ENCODE data around the gene ZNF334. TPM values are rescaled to one million over a fixed set of nuclear protein-coding genes. Genes with fewer than 3 reads are reported as not detected.

The ZNF334 gene
- total RNA-seq, 3 donors from 2014 or later: 0.96 to 18.7 (median 8.2) TPM

GRCh38 chr20:46541229-46541935, 28.0 kb upstream of the ZNF334 start:
- H3K27ac ChIP-seq: no peak overlapping the region
- peaks cover 0 to 44% of the 10 kb centered on the region in 2 donors for H3K27me3 ChIP-seq
- no peak for DNase-seq (ENCODE audit: low spot score in 2 of 2)
- no peak overlapping the region for H3K4me3 ChIP-seq
- intact Hi-C loops (cut with DNase I; ENCODE audit: low total_unique reads): no loop called here
- H3K36me3 ChIP-seq: no peaks in the 10 kb centered on the region
- TF ChIP-seq POLR2A (IDR thresholded peaks at IDR 0.05): no peak
- no peak for TF ChIP-seq POLR2AphosphoS5 (IDR thresholded peaks at IDR 0.05)
- TF ChIP-seq CTCF (IDR thresholded peaks at IDR 0.05): no peak
- no peaks in the 10 kb centered on the region for H3K9me3 ChIP-seq
- no peaks in the 10 kb centered on the region for H3K4me1 ChIP-seq

GRCh38 chr20:46539113-46539512, 25.8 kb upstream of the ZNF334 start:
- no peak for DNase-seq (ENCODE audit: low spot score in 2 of 2)
- Histone ChIP-seq H3K36me3 (no peaks in the 10 kb centered on the region), H3K4me1 (no peaks in the 10 kb centered on the region), H3K27me3 (peaks cover 0 to 36% of the 10 kb centered on the region in 2 donors), H3K4me3 (no peak overlapping the region), H3K9me3 (no peaks in the 10 kb centered on the region), H3K27ac (no peak overlapping the region)
- intact Hi-C loops (cut with DNase I; ENCODE audit: low total_unique reads): no loop called here
- TF ChIP-seq CTCF (IDR thresholded peaks at IDR 0.05) (no peak), POLR2A (IDR thresholded peaks at IDR 0.05) (no peak), POLR2AphosphoS5 (IDR thresholded peaks at IDR 0.05) (no peak)

GRCh38 chr20:46530640-46531039, 17.3 kb upstream of the ZNF334 start:
- Histone ChIP-seq H3K4me3 (no peak overlapping the region), H3K36me3 (no peaks in the 10 kb centered on the region), H3K27me3 (peaks cover 0 to 5% of the 10 kb centered on the region in 2 donors), H3K27ac (no peak overlapping the region), H3K9me3 (no peaks in the 10 kb centered on the region), H3K4me1 (no peaks in the 10 kb centered on the region)
- intact Hi-C loops (cut with DNase I; ENCODE audit: low total_unique reads): no loop called here
- TF ChIP-seq POLR2AphosphoS5 (IDR thresholded peaks at IDR 0.05) (no peak), POLR2A (IDR thresholded peaks at IDR 0.05) (no peak), CTCF (IDR thresholded peaks at IDR 0.05) (no peak)
- no peak for DNase-seq (ENCODE audit: low spot score in 2 of 2)

- TF ChIP-seq POLR2A (IDR thresholded peaks at IDR 0.05) (no peak), CTCF (IDR thresholded peaks at IDR 0.05) (no peak), POLR2AphosphoS5 (IDR thresholded peaks at IDR 0.05) (no peak)
- H3K9me3 ChIP-seq: peaks cover 0 to 3% of the 10 kb centered on the region in 2 donors
- H3K27ac ChIP-seq: no peak overlapping the region
- no peak overlapping the region for H3K4me3 ChIP-seq
- intact Hi-C loops (cut with DNase I; ENCODE audit: low total_unique reads): no loop called here
- no peak for DNase-seq (ENCODE audit: low spot score in 2 of 2)
- H3K27me3 ChIP-seq: no peaks in the 10 kb centered on the region
- no peaks in the 10 kb centered on the region for H3K36me3 ChIP-seq
- H3K4me1 ChIP-seq: no peaks in the 10 kb centered on the region
Measured at GRCh38 chr20:46523696-46524328, 10.5 kb upstream of the ZNF334 start.

GRCh38 chr20:46523108-46523507, 9.7 kb upstream of the ZNF334 start:
- TF ChIP-seq POLR2AphosphoS5 (IDR thresholded peaks at IDR 0.05): no peak
- TF ChIP-seq CTCF (IDR thresholded peaks at IDR 0.05): no peak
- no peak for TF ChIP-seq POLR2A (IDR thresholded peaks at IDR 0.05)
- Histone ChIP-seq H3K27ac (no peak overlapping the region), H3K4me3 (no peak overlapping the region), H3K36me3 (no peaks in the 10 kb centered on the region), H3K4me1 (no peaks in the 10 kb centered on the region), H3K9me3 (peaks cover 0 to 3% of the 10 kb centered on the region in 2 donors), H3K27me3 (no peaks in the 10 kb centered on the region)
- DNase-seq (ENCODE audit: low spot score in 2 of 2): no peak
- intact Hi-C loops (cut with DNase I; ENCODE audit: low total_unique reads): no loop called here

Measured in breast epithelium (tissue), 4 donors.